Activated naive CD8-positive, alpha-beta T cell treated with anti-CD3 and anti-CD28 coated beads, Interleukin-2, amount 50 U/mL, for 24 hours (primary cell): Measurements from ENCODE around the gene LMNTD1.
A peak's percentile ranks its signal among the peaks of the same experiment; 100 is the strongest.

ENCODE experiments used
- ATAC-seq: fragments of 150-1000 bp; cut with Tn5 transposase; one replicate; pipeline ENCODE4 v1.10.0; 2021
- DNase-seq: peaks from one replicate; pipeline ENCODE4 v3.0.0; 2021
- H3K27ac Mint-ChIP-seq: one replicate; pipeline ENCODE4 v1.8.0; 2021; ENCODE audit warnings: mild to moderate bottlenecking, mixed read lengths
- H3K27me3 Mint-ChIP-seq: one replicate; pipeline ENCODE4 v1.8.0; 2021; ENCODE audit warnings: mixed read lengths
- H3K36me3 Mint-ChIP-seq: one replicate; pipeline ENCODE4 v1.8.0; 2021; ENCODE audit warnings: low read depth, mixed read lengths
- H3K4me1 Mint-ChIP-seq: one replicate; pipeline ENCODE4 v1.8.0; 2021; ENCODE audit warnings: mixed read lengths
- H3K4me3 Mint-ChIP-seq: one replicate; pipeline ENCODE4 v1.8.0; 2021; ENCODE audit warnings: mild to moderate bottlenecking, moderate library complexity, mixed read lengths
- H3K9me3 Mint-ChIP-seq: one replicate; pipeline ENCODE4 v1.8.0; 2021; ENCODE audit warnings: mixed read lengths

LMNTD1 gene

GRCh38 chr12:25524366-25524765 lies 28.7 kb downstream of the LMNTD1 start:
- no peak for ATAC-seq
- H3K27ac Mint-ChIP-seq = no peak overlapping the region
- H3K4me1 Mint-ChIP-seq = no peaks in the 10 kb centered on the region

GRCh38 chr12:25521625-25522256 lies 31.3 kb downstream of the LMNTD1 start:
- no peak overlapping the region for H3K4me3 Mint-ChIP-seq
- H3K27ac Mint-ChIP-seq = no peak overlapping the region
- peaks cover 4% of the 10 kb centered on the region for H3K9me3 Mint-ChIP-seq
- H3K27me3 Mint-ChIP-seq = no peaks in the 10 kb centered on the region
- H3K36me3 Mint-ChIP-seq = no peaks in the 10 kb centered on the region
- DNase-seq (no peak), ATAC-seq (no peak)
- peaks cover 8% of the 10 kb centered on the region for H3K4me1 Mint-ChIP-seq

More at GRCh38 chr12:25524366-25524765, 28.7 kb downstream of the LMNTD1 start:
- DNase-seq = no peak
- Mint-ChIP-seq H3K4me3 (no peak overlapping the region), H3K27me3 (no peaks in the 10 kb centered on the region), H3K9me3 (no peaks in the 10 kb centered on the region), H3K36me3 (no peaks in the 10 kb centered on the region)

- peak; percentile 84 for ATAC-seq
- Mint-ChIP-seq H3K4me1 (peaks cover 10% of the 10 kb centered on the region), H3K36me3 (no peaks in the 10 kb centered on the region), H3K9me3 (peaks cover 4% of the 10 kb centered on the region), H3K4me3 (no peak overlapping the region), H3K27me3 (peaks cover 2% of the 10 kb centered on the region), H3K27ac (no peak overlapping the region)
- DNase-seq = peak; percentile 5
Observed at GRCh38 chr12:25518512-25518911, 34.6 kb downstream of the LMNTD1 start.

GRCh38 chr12:25504744-25505143 lies 48.3 kb downstream of the LMNTD1 start:
- Mint-ChIP-seq H3K9me3 (no peaks in the 10 kb centered on the region), H3K27ac (no peak overlapping the region), H3K4me1 (no peaks in the 10 kb centered on the region), H3K27me3 (no peaks in the 10 kb centered on the region), H3K36me3 (no peaks in the 10 kb centered on the region), H3K4me3 (no peak overlapping the region)
- DNase-seq = no peak
- ATAC-seq = no peak

GRCh38 chr12:25503666-25504065 lies 49.4 kb downstream of the LMNTD1 start:
- no peaks in the 10 kb centered on the region for H3K27me3 Mint-ChIP-seq
- no peaks in the 10 kb centered on the region for H3K4me1 Mint-ChIP-seq
- no peak overlapping the region for H3K4me3 Mint-ChIP-seq
- H3K27ac Mint-ChIP-seq = no peak overlapping the region
- H3K36me3 Mint-ChIP-seq = no peaks in the 10 kb centered on the region
- ATAC-seq (no peak), DNase-seq (no peak)
- H3K9me3 Mint-ChIP-seq = no peaks in the 10 kb centered on the region

- Mint-ChIP-seq H3K4me1 (no peaks in the 10 kb centered on the region), H3K27ac (no peak overlapping the region), H3K9me3 (no peaks in the 10 kb centered on the region), H3K27me3 (no peaks in the 10 kb centered on the region), H3K4me3 (no peak overlapping the region), H3K36me3 (no peaks in the 10 kb centered on the region)
- no peak for DNase-seq
- no peak for ATAC-seq
Observed at GRCh38 chr12:25502596-25502995, 50.5 kb downstream of the LMNTD1 start.

GRCh38 chr12:25502118-25502517 lies 51.0 kb downstream of the LMNTD1 start:
- Mint-ChIP-seq H3K27me3 (no peaks in the 10 kb centered on the region), H3K27ac (no peak overlapping the region), H3K9me3 (no peaks in the 10 kb centered on the region), H3K4me1 (no peaks in the 10 kb centered on the region), H3K4me3 (no peak overlapping the region), H3K36me3 (no peaks in the 10 kb centered on the region)
- ATAC-seq (no peak), DNase-seq (no peak)

GRCh38 chr12:25501549-25501948 lies 51.5 kb downstream of the LMNTD1 start:
- no peak for ATAC-seq
- no peak overlapping the region for H3K27ac Mint-ChIP-seq
- H3K4me1 Mint-ChIP-seq = peaks cover 1% of the 10 kb centered on the region
- no peaks in the 10 kb centered on the region for H3K27me3 Mint-ChIP-seq
- no peaks in the 10 kb centered on the region for H3K36me3 Mint-ChIP-seq
- DNase-seq = no peak
- H3K9me3 Mint-ChIP-seq = no peaks in the 10 kb centered on the region
- H3K4me3 Mint-ChIP-seq = no peak overlapping the region

GRCh38 chr12:25500651-25501050 lies 52.4 kb downstream of the LMNTD1 start:
- Mint-ChIP-seq H3K36me3 (no peaks in the 10 kb centered on the region), H3K4me3 (no peak overlapping the region), H3K27me3 (no peaks in the 10 kb centered on the region), H3K4me1 (peaks cover 2% of the 10 kb centered on the region), H3K27ac (no peak overlapping the region), H3K9me3 (no peaks in the 10 kb centered on the region)
- ATAC-seq = no peak
- no peak for DNase-seq

GRCh38 chr12:25497021-25497420 lies 56.1 kb downstream of the LMNTD1 start:
- H3K36me3 Mint-ChIP-seq = no peaks in the 10 kb centered on the region
- no peak overlapping the region for H3K4me3 Mint-ChIP-seq
- H3K9me3 Mint-ChIP-seq = no peaks in the 10 kb centered on the region
- H3K27me3 Mint-ChIP-seq = no peaks in the 10 kb centered on the region
- H3K27ac Mint-ChIP-seq = no peak overlapping the region
- ATAC-seq (no peak), DNase-seq (no peak)
- peaks cover 2% of the 10 kb centered on the region for H3K4me1 Mint-ChIP-seq

- no peaks in the 10 kb centered on the region for H3K27me3 Mint-ChIP-seq
- no peaks in the 10 kb centered on the region for H3K9me3 Mint-ChIP-seq
- ATAC-seq = no peak
- H3K27ac Mint-ChIP-seq = no peak overlapping the region
- no peak for DNase-seq
- H3K4me1 Mint-ChIP-seq = peaks cover 2% of the 10 kb centered on the region
- no peaks in the 10 kb centered on the region for H3K36me3 Mint-ChIP-seq
- no peak overlapping the region for H3K4me3 Mint-ChIP-seq
Observed at GRCh38 chr12:25496098-25496587, 56.9 kb downstream of the LMNTD1 start.

- no peak overlapping the region for H3K27ac Mint-ChIP-seq
- DNase-seq (no peak), ATAC-seq (no peak)
- no peaks in the 10 kb centered on the region for H3K36me3 Mint-ChIP-seq
- no peaks in the 10 kb centered on the region for H3K9me3 Mint-ChIP-seq
- no peak overlapping the region for H3K4me3 Mint-ChIP-seq
- H3K27me3 Mint-ChIP-seq = no peaks in the 10 kb centered on the region
- peaks cover 2% of the 10 kb centered on the region for H3K4me1 Mint-ChIP-seq
Observed at GRCh38 chr12:25495331-25496097, 57.6 kb downstream of the LMNTD1 start.

- no peaks in the 10 kb centered on the region for H3K36me3 Mint-ChIP-seq
- no peaks in the 10 kb centered on the region for H3K27me3 Mint-ChIP-seq
- ATAC-seq (no peak), DNase-seq (no peak)
- no peak overlapping the region for H3K27ac Mint-ChIP-seq
- peaks cover 2% of the 10 kb centered on the region for H3K4me1 Mint-ChIP-seq
- H3K9me3 Mint-ChIP-seq = no peaks in the 10 kb centered on the region
- H3K4me3 Mint-ChIP-seq = no peak overlapping the region
Observed at GRCh38 chr12:25494926-25495325, 58.2 kb downstream of the LMNTD1 start.

GRCh38 chr12:25493682-25494081 lies 59.4 kb downstream of the LMNTD1 start:
- no peak for ATAC-seq

More at GRCh38 chr12:25493682-25494081, 59.4 kb downstream of the LMNTD1 start:
- H3K27me3 Mint-ChIP-seq = no peaks in the 10 kb centered on the region
- H3K36me3 Mint-ChIP-seq = no peaks in the 10 kb centered on the region
- no peak for DNase-seq
- H3K4me1 Mint-ChIP-seq = peaks cover 2% of the 10 kb centered on the region
- no peak overlapping the region for H3K4me3 Mint-ChIP-seq
- H3K9me3 Mint-ChIP-seq = no peaks in the 10 kb centered on the region
- no peak overlapping the region for H3K27ac Mint-ChIP-seq
